ENCODE results near the gene SORCS2. TPM values are rescaled to one million over a fixed set of nuclear protein-coding genes. Genes with fewer than 3 reads are reported as not detected.

Gene SORCS2
- total and polyA plus RNA-seq, 2 of the 8 experiments (the other 6 are each of a cell fraction or from before 2014, with no cell fraction given) = 0.36 to 1.8 TPM

- TF ChIP-seq CHD1 (IDR thresholded peaks at IDR 0.05; ENCODE audit: low read depth, low read length) = no peak
- TF ChIP-seq YY1 (IDR thresholded peaks at IDR 0.05; ENCODE audit: low read depth, low read length) = no peak
- no peak for TF ChIP-seq USF2 (IDR thresholded peaks at IDR 0.05; ENCODE audit: low read length)
- no peak for TF ChIP-seq EP300 (IDR thresholded peaks at IDR 0.05; ENCODE audit: borderline replicate concordance in 1 of 2, low read depth in 2 of 2, low read length in 2 of 2)
- no peak for TF ChIP-seq CBX5 (IDR thresholded peaks at IDR 0.05; ENCODE audit: low read depth, low read length)
- no peak for TF ChIP-seq POLR2AphosphoS5 (IDR thresholded peaks at IDR 0.05; ENCODE audit: low read depth, low read length)
- no peak for TF ChIP-seq RAD21 (IDR thresholded peaks at IDR 0.05 in 1 of 2, conservative IDR thresholded peaks at IDR 0.05 in 1 of 2; ENCODE audit: low read depth in 2 of 2, low read length in 2 of 2)
- no peak for TF ChIP-seq SIN3A (conservative IDR thresholded peaks at IDR 0.05 in 1 of 2, IDR thresholded peaks at IDR 0.05 in 1 of 2; ENCODE audit: low read depth in 1 of 2, low read length in 2 of 2)
These were observed 6.9 kb downstream of the SORCS2 start (continued) for GRCh38 chr4:7199129-7199725.
